ENCODE data around the gene SPRTN.

Gene SPRTN

GRCh38 chr1:231351816-231352215, 13.7 kb downstream of the SPRTN start:
- no peak for TF ChIP-seq CTCF (IDR thresholded peaks at IDR 0.05)
- TF ChIP-seq ZFX (IDR thresholded peaks at IDR 0.05; ENCODE audit: borderline replicate concordance), result no peak
- no peak overlapping the region for H3K27ac ChIP-seq

DNA sequence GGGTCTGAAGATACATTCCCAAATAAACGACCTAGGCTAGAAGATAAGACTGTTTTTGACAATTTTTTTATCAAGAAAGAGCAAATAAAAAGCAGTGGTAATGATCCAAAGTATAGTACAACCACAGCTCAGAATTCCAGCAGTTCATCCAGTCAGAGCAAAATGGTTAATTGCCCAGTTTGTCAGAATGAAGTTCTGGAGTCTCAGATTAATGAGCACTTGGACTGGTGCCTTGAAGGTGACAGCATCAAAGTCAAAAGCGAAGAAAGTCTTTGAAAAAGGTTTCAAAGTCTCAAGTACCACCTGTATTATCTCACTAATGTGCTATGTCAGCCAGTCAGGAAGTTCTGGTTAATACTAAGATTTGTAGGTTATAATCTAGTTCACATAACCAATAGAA, 15.0 kb downstream of the SPRTN start:
- TF ChIP-seq CTCF (IDR thresholded peaks at IDR 0.05), result no peak
- no peak for TF ChIP-seq ZFX (IDR thresholded peaks at IDR 0.05; ENCODE audit: borderline replicate concordance)
- no peak overlapping the region for H3K27ac ChIP-seq

GRCh38 chr1:231354330-231355020, 16.4 kb downstream of the SPRTN start:
- TF ChIP-seq CTCF (IDR thresholded peaks at IDR 0.05) (no peak), ZFX (IDR thresholded peaks at IDR 0.05; ENCODE audit: borderline replicate concordance) (no peak)

GRCh38 chr1:231355171-231355570, 17.1 kb downstream of the SPRTN start:
- TF ChIP-seq CTCF (IDR thresholded peaks at IDR 0.05) (no peak), ZFX (IDR thresholded peaks at IDR 0.05; ENCODE audit: borderline replicate concordance) (no peak)
- no peak overlapping the region for H3K27ac ChIP-seq

More at GRCh38 chr1:231354330-231355020, 16.4 kb downstream of the SPRTN start:
- H3K27ac ChIP-seq, result no peak overlapping the region

- TF ChIP-seq ZFX (IDR thresholded peaks at IDR 0.05; ENCODE audit: borderline replicate concordance) (no peak), CTCF (IDR thresholded peaks at IDR 0.05) (no peak)
- H3K27ac ChIP-seq, result no peak overlapping the region
Observed at GRCh38 chr1:231357187-231357772, 19.2 kb downstream of the SPRTN start.

DNA sequence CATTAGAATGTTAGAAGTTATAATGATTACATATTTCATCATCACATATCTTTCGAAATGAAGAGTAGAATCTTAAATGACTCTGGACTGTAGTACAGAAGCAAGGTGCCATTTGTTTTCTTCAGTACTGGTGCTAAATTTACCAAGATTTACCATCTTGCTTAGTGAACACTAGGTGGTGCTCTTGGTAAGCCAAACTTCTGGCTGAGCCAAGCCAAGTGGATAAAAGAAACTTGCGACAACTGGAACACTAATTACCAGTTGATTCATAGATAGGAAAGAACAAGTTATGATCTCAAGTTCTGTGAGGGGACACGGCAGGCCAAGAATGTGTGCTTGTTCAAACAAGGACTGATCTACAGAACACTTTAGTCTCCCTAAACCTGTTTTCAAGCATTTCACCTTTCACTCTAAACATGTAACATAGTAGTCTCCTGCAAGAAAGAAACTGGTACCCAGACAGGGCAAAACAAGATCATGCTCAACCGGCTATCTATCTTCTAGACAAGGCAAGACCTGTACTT, 19.8 kb downstream of the SPRTN start:
- TF ChIP-seq CTCF (IDR thresholded peaks at IDR 0.05), result peak; percentile 93
- no peak for TF ChIP-seq ZFX (IDR thresholded peaks at IDR 0.05; ENCODE audit: borderline replicate concordance)
- H3K27ac ChIP-seq, result peak overlapping the region; percentile 27; the same call in 1 of the 2 replicates

DNA sequence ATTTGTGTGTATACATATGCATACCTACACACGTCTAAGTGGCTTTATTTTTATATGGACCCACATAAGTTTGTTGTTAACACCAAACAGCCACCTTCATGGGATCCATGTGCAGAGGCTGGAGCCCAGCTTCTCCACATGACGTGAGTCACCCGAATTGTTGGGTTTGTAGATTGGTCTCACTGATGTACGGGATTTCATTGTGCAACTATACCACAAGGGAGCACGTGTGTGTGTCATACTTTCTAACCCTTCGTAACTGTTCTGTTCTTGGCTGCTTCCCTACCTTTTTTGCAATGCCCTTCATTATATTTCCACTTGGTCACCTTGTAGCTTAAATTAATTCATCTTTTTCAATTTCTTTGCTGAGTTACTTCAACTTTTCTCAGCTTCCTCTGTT, 21.0 kb downstream of the SPRTN start:
- TF ChIP-seq CTCF (IDR thresholded peaks at IDR 0.05) (no peak), ZFX (IDR thresholded peaks at IDR 0.05; ENCODE audit: borderline replicate concordance) (no peak)

More for the DNA sequence above, 21.0 kb downstream of the SPRTN start:
- H3K27ac ChIP-seq, result no peak overlapping the region
